Measurements from ENCODE around the gene SLC4A7.
A peak's percentile ranks its signal among the peaks of the same experiment; 100 is the strongest.

SLC4A7 gene

GRCh38 chr3:27500986-27501385 lies 16.8 kb upstream of the SLC4A7 start:
- H2BK120ac ChIP-seq (ENCODE audit: low read depth, low read length), result no peak overlapping the region
- no peak overlapping the region for H3K4me2 ChIP-seq (ENCODE audit: low read length)
- H3K4me1 ChIP-seq (ENCODE audit: control insufficient read depth, low read depth, low read length), result peaks cover 10% of the 10 kb centered on the region
- H3K4ac ChIP-seq (ENCODE audit: low read depth, low read length), result no peak overlapping the region
- no peak for DNase-seq
- no peak overlapping the region for H3K4me3 ChIP-seq (ENCODE audit: low read length)
- H4K5ac ChIP-seq (ENCODE audit: low read length), result no peak overlapping the region
- no peak overlapping the region for H3K23ac ChIP-seq (ENCODE audit: low read length)
- H4K8ac ChIP-seq (ENCODE audit: low read depth, low read length), result no peak overlapping the region
- no peak overlapping the region for H3K27ac ChIP-seq (ENCODE audit: low read depth, low read length)
- H3K27me3 ChIP-seq (ENCODE audit: insufficient read depth, low read length, poor library complexity), result no peaks in the 10 kb centered on the region
- no peak overlapping the region for H2AK5ac ChIP-seq (ENCODE audit: low read length)
- H3K79me1 ChIP-seq (ENCODE audit: low read length), result no peaks in the 10 kb centered on the region
- H2BK5ac ChIP-seq (ENCODE audit: low read length), result no peak overlapping the region
- H3K56ac ChIP-seq (ENCODE audit: low read length), result no peak overlapping the region
- no peaks in the 10 kb centered on the region for H3K36me3 ChIP-seq (ENCODE audit: control insufficient read depth, insufficient read depth, low read length)
- H3K9ac ChIP-seq (ENCODE audit: low read length), result no peak overlapping the region
- no peaks in the 10 kb centered on the region for H3K79me2 ChIP-seq (ENCODE audit: control insufficient read depth, insufficient read depth, low read length)
- no peak overlapping the region for H3K18ac ChIP-seq (ENCODE audit: low read length)
- no peak overlapping the region for H2BK15ac ChIP-seq (replicated peaks; ENCODE audit: low read depth)

- Histone ChIP-seq H3K23ac (ENCODE audit: low read length) (no peak overlapping the region), H3K4me2 (ENCODE audit: low read length) (no peak overlapping the region), H3K79me1 (ENCODE audit: low read length) (no peaks in the 10 kb centered on the region), H3K56ac (ENCODE audit: low read length) (no peak overlapping the region), H2BK120ac (ENCODE audit: low read depth, low read length) (no peak overlapping the region), H4K5ac (ENCODE audit: low read length) (no peak overlapping the region), H2AK5ac (ENCODE audit: low read length) (no peak overlapping the region), H3K4me1 (ENCODE audit: control insufficient read depth, low read depth, low read length) (peaks cover 9% of the 10 kb centered on the region), H4K8ac (ENCODE audit: low read depth, low read length) (no peak overlapping the region), H3K27me3 (ENCODE audit: insufficient read depth, low read length, poor library complexity) (no peaks in the 10 kb centered on the region), H3K18ac (ENCODE audit: low read length) (no peak overlapping the region), H3K36me3 (ENCODE audit: control insufficient read depth, insufficient read depth, low read length) (no peaks in the 10 kb centered on the region), H2BK15ac (replicated peaks; ENCODE audit: low read depth) (no peak overlapping the region), H3K79me2 (ENCODE audit: control insufficient read depth, insufficient read depth, low read length) (no peaks in the 10 kb centered on the region), H3K9ac (ENCODE audit: low read length) (no peak overlapping the region), H3K27ac (ENCODE audit: low read depth, low read length) (no peak overlapping the region), H3K4ac (ENCODE audit: low read depth, low read length) (no peak overlapping the region), H2BK5ac (ENCODE audit: low read length) (no peak overlapping the region), H3K4me3 (ENCODE audit: low read length) (no peak overlapping the region)
- DNase-seq, result no peak
- no CpG with 5 or more reads among the region's 1 CpG for WGBS (ENCODE audit: extremely low coverage, insufficient coverage, low lambda C conversion rate)
Observed at GRCh38 chr3:27500035-27500434, 15.9 kb upstream of the SLC4A7 start.

- Histone ChIP-seq H2BK120ac (ENCODE audit: low read depth, low read length) (no peak overlapping the region), H3K18ac (ENCODE audit: low read length) (no peak overlapping the region), H3K9ac (ENCODE audit: low read length) (no peak overlapping the region), H3K23ac (ENCODE audit: low read length) (no peak overlapping the region), H2BK15ac (replicated peaks; ENCODE audit: low read depth) (no peak overlapping the region), H4K5ac (ENCODE audit: low read length) (no peak overlapping the region), H2AK5ac (ENCODE audit: low read length) (no peak overlapping the region), H3K36me3 (ENCODE audit: control insufficient read depth, insufficient read depth, low read length) (no peaks in the 10 kb centered on the region), H3K4me2 (ENCODE audit: low read length) (no peak overlapping the region), H4K8ac (ENCODE audit: low read depth, low read length) (no peak overlapping the region), H3K79me1 (ENCODE audit: low read length) (no peaks in the 10 kb centered on the region), H3K56ac (ENCODE audit: low read length) (no peak overlapping the region), H3K27me3 (ENCODE audit: insufficient read depth, low read length, poor library complexity) (no peaks in the 10 kb centered on the region), H2BK5ac (ENCODE audit: low read length) (no peak overlapping the region), H3K4ac (ENCODE audit: low read depth, low read length) (no peak overlapping the region), H3K4me1 (ENCODE audit: control insufficient read depth, low read depth, low read length) (no peaks in the 10 kb centered on the region), H3K79me2 (ENCODE audit: control insufficient read depth, insufficient read depth, low read length) (no peaks in the 10 kb centered on the region), H3K4me3 (ENCODE audit: low read length) (no peak overlapping the region), H3K27ac (ENCODE audit: low read depth, low read length) (no peak overlapping the region)
- no peak for DNase-seq
Observed at GRCh38 chr3:27494784-27495183, 10.6 kb upstream of the SLC4A7 start.

GRCh38 chr3:27488821-27489220 lies 4.6 kb upstream of the SLC4A7 start:
- Histone ChIP-seq H3K4me2 (ENCODE audit: low read length) (no peak overlapping the region), H4K8ac (ENCODE audit: low read depth, low read length) (no peak overlapping the region), H2BK120ac (ENCODE audit: low read depth, low read length) (no peak overlapping the region), H3K4me3 (ENCODE audit: low read length) (no peak overlapping the region), H3K27ac (ENCODE audit: low read depth, low read length) (no peak overlapping the region), H3K79me2 (ENCODE audit: control insufficient read depth, insufficient read depth, low read length) (peaks cover 3% of the 10 kb centered on the region), H3K56ac (ENCODE audit: low read length) (no peak overlapping the region), H3K27me3 (ENCODE audit: insufficient read depth, low read length, poor library complexity) (no peaks in the 10 kb centered on the region), H3K9ac (ENCODE audit: low read length) (no peak overlapping the region), H2BK15ac (replicated peaks; ENCODE audit: low read depth) (no peak overlapping the region), H3K79me1 (ENCODE audit: low read length) (no peaks in the 10 kb centered on the region), H3K36me3 (ENCODE audit: control insufficient read depth, insufficient read depth, low read length) (no peaks in the 10 kb centered on the region), H3K4ac (ENCODE audit: low read depth, low read length) (no peak overlapping the region), H3K4me1 (ENCODE audit: control insufficient read depth, low read depth, low read length) (no peaks in the 10 kb centered on the region), H3K23ac (ENCODE audit: low read length) (no peak overlapping the region), H3K18ac (ENCODE audit: low read length) (no peak overlapping the region), H2AK5ac (ENCODE audit: low read length) (no peak overlapping the region), H4K5ac (ENCODE audit: low read length) (no peak overlapping the region), H2BK5ac (ENCODE audit: low read length) (no peak overlapping the region)
- no CpG with 5 or more reads among the region's 2 CpGs for WGBS (ENCODE audit: extremely low coverage, insufficient coverage, low lambda C conversion rate)
- DNase-seq, result no peak

GRCh38 chr3:27487383-27487782 lies 3.2 kb upstream of the SLC4A7 start:
- Histone ChIP-seq H3K18ac (ENCODE audit: low read length) (no peak overlapping the region), H4K5ac (ENCODE audit: low read length) (no peak overlapping the region), H2BK120ac (ENCODE audit: low read depth, low read length) (no peak overlapping the region), H3K4me2 (ENCODE audit: low read length) (no peak overlapping the region), H3K56ac (ENCODE audit: low read length) (no peak overlapping the region), H3K23ac (ENCODE audit: low read length) (no peak overlapping the region), H3K79me2 (ENCODE audit: control insufficient read depth, insufficient read depth, low read length) (peaks cover 15% of the 10 kb centered on the region), H3K4me3 (ENCODE audit: low read length) (no peak overlapping the region), H3K36me3 (ENCODE audit: control insufficient read depth, insufficient read depth, low read length) (no peaks in the 10 kb centered on the region), H3K79me1 (ENCODE audit: low read length) (no peaks in the 10 kb centered on the region), H2BK5ac (ENCODE audit: low read length) (no peak overlapping the region), H2AK5ac (ENCODE audit: low read length) (no peak overlapping the region), H2BK15ac (replicated peaks; ENCODE audit: low read depth) (no peak overlapping the region), H3K27ac (ENCODE audit: low read depth, low read length) (no peak overlapping the region), H3K9ac (ENCODE audit: low read length) (no peak overlapping the region), H4K8ac (ENCODE audit: low read depth, low read length) (no peak overlapping the region), H3K4me1 (ENCODE audit: control insufficient read depth, low read depth, low read length) (no peaks in the 10 kb centered on the region), H3K4ac (ENCODE audit: low read depth, low read length) (no peak overlapping the region), H3K27me3 (ENCODE audit: insufficient read depth, low read length, poor library complexity) (no peaks in the 10 kb centered on the region)
- DNase-seq, result no peak
- no CpG with 5 or more reads among the region's 1 CpG for WGBS (ENCODE audit: extremely low coverage, insufficient coverage, low lambda C conversion rate)

- no peak overlapping the region for H3K4me3 ChIP-seq (ENCODE audit: low read length)
- no peak overlapping the region for H2BK5ac ChIP-seq (ENCODE audit: low read length)
- no peaks in the 10 kb centered on the region for H3K27me3 ChIP-seq (ENCODE audit: insufficient read depth, low read length, poor library complexity)
- H3K18ac ChIP-seq (ENCODE audit: low read length), result no peak overlapping the region
- H2BK15ac ChIP-seq (replicated peaks; ENCODE audit: low read depth), result no peak overlapping the region
- no peak overlapping the region for H2AK5ac ChIP-seq (ENCODE audit: low read length)
- no peak overlapping the region for H4K5ac ChIP-seq (ENCODE audit: low read length)
- H3K4me1 ChIP-seq (ENCODE audit: control insufficient read depth, low read depth, low read length), result no peaks in the 10 kb centered on the region
- no peak for DNase-seq
- H2BK120ac ChIP-seq (ENCODE audit: low read depth, low read length), result no peak overlapping the region
- H3K9ac ChIP-seq (ENCODE audit: low read length), result no peak overlapping the region
- H3K27ac ChIP-seq (ENCODE audit: low read depth, low read length), result no peak overlapping the region
- no peak overlapping the region for H4K8ac ChIP-seq (ENCODE audit: low read depth, low read length)
- WGBS (ENCODE audit: extremely low coverage, insufficient coverage, low lambda C conversion rate), result no CpG with 5 or more reads among the region's 7 CpGs
- H3K4me2 ChIP-seq (ENCODE audit: low read length), result no peak overlapping the region
- no peak overlapping the region for H3K4ac ChIP-seq (ENCODE audit: low read depth, low read length)
- peaks cover 25% of the 10 kb centered on the region for H3K79me2 ChIP-seq (ENCODE audit: control insufficient read depth, insufficient read depth, low read length)
- no peaks in the 10 kb centered on the region for H3K79me1 ChIP-seq (ENCODE audit: low read length)
- no peak overlapping the region for H3K23ac ChIP-seq (ENCODE audit: low read length)
- H3K36me3 ChIP-seq (ENCODE audit: control insufficient read depth, insufficient read depth, low read length), result no peaks in the 10 kb centered on the region
- peak overlapping the region; percentile 34 for H3K56ac ChIP-seq (ENCODE audit: low read length)
Observed at GRCh38 chr3:27486336-27486735, 2.2 kb upstream of the SLC4A7 start.

Data from mesendoderm (in vitro differentiated cells).